SW 1271 (cell line): ENCODE measurements around the gene CACNA1C.

ENCODE experiments used
- DNase-seq, 2 experiments: peaks; one replicate each; lab custom pipeline; 2025; lab: John Stamatoyannopoulos, UW

Gene CACNA1C

DNA sequence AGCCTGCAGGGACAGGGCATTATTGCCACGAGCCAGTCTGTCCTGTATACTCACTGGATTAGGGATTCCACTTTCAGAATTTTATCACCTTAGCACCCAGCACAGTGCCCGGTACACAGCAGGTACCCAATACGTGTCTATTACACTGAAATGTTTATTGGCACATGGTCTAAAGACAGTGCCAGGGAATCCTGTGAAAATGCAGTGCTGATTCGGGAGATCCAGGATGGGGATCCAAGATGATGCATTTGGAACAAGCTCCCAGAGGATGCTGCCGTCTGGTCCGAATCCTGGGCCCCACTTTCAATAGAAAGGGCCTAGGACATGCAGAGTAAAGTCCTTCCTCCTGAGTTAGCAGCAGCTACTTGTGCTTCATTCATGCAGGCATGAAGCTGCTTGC lies 230.7 kb downstream of the CACNA1C start:
- DNase-seq: no peak

DNA sequence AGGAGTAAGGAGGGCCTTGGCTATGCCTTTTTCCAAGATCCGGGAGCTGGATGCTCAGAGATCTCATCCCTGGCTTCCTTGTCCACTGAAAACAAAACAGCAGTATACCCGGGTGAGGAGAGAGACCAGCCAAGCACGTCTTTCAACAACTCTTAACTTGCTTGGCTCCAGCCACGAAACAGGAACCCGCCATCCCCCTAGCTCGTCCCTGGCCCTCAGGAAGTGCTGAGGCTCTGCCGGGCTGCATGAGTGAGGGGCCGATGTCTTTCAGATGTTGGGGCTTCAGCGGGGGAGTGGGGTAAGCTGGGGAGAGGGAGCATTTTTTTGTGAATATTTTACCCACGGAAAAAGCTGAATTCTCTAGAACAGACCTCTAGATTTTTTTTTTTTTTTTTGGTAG lies 231.1 kb downstream of the CACNA1C start:
- DNase-seq: no peak

GRCh38 chr12:2284321-2284813 lies 231.6 kb downstream of the CACNA1C start:
- no peak for DNase-seq

DNA sequence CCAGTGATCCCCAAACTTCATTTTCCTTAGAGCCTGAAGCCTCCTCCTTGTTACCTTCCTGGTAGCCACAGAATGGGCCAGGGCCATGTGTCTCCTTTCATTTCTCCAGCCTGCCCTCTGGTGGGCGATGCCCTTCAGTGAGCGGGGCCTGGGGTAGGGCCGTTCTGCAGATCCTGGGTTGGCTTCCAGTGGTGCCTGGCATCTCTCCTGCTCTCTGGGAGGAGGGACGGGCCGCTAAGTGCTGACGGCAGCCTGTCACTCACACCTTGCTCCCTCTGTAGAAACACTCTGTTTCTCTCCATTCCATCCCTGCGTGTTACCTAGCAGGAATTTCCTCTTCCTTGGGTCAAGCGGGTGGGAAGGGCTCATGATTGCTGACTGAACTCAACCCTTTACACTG lies 232.1 kb downstream of the CACNA1C start:
- DNase-seq: peak in 1 of 2 experiments; percentile 28

DNA sequence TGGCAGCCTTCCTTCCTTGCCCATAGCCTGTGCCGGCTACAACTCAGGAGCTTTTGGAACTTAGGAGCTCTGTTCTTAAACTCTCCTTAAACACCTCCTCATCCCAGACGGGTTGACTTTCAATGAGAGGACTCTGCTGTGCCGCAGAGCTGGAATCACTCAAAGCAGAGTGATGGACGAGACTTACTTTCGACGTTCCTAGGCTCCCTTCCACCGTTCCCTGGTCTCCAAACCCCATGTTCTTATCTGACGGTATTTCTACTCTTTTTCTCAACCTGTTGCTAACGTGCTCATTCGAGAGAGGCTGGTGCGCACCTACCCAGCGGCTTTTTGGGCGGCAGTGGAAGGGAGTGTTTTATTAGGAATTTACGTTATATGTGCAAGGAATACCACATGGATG lies 232.7 kb downstream of the CACNA1C start:
- DNase-seq: no peak

GRCh38 chr12:2286047-2286446 lies 233.3 kb downstream of the CACNA1C start:
- DNase-seq: no peak

GRCh38 chr12:2286461-2287131 lies 233.8 kb downstream of the CACNA1C start:
- no peak for DNase-seq

GRCh38 chr12:2287151-2287550 lies 234.4 kb downstream of the CACNA1C start:
- no peak for DNase-seq

DNA sequence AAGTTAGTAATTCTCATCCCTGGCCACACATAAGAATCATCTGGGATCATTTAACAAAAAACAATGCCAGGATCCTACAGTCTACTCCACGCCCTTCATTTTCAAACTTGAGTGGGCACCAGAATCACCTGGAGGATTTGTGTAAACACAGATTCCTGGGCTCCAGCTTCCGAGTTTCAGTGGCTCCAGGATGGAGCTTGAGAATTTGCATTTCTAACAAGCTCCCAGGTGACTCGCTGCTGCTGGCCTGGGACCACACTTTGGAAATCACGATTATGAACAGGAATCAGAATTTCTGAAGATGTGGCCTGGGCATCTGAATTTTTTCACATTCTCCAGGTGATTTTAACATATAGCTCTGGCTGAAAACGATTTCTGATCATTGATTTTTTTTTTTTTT lies 234.8 kb downstream of the CACNA1C start:
- DNase-seq: no peak

GRCh38 chr12:2288001-2288400 lies 235.2 kb downstream of the CACNA1C start:
- DNase-seq: no peak

DNA sequence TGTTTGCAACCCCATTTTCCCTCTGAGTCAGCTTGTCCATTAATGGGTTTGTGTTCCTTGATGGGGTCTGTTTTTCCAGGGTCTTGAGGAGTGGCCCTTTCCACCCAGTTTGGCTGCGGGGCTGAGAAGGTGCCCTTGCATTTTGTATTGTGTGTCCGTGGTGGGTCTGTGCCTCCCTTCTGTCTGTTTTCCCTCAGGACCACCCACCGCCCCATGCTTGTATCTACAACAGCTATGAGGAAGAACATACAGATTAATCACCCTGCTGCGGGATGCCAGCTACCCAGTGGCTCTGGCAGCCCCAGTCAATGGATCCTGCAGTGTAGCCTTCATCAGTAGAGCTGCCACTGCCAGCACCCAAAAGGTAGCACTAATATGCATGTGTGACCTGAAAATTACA lies 235.7 kb downstream of the CACNA1C start:
- no peak for DNase-seq

GRCh38 chr12:2288875-2289274 lies 236.1 kb downstream of the CACNA1C start:
- no peak for DNase-seq

- no peak for DNase-seq
These were observed 236.7 kb downstream of the CACNA1C start for GRCh38 chr12:2289525-2289924.

GRCh38 chr12:2290091-2290490 lies 237.3 kb downstream of the CACNA1C start:
- DNase-seq: no peak

DNA sequence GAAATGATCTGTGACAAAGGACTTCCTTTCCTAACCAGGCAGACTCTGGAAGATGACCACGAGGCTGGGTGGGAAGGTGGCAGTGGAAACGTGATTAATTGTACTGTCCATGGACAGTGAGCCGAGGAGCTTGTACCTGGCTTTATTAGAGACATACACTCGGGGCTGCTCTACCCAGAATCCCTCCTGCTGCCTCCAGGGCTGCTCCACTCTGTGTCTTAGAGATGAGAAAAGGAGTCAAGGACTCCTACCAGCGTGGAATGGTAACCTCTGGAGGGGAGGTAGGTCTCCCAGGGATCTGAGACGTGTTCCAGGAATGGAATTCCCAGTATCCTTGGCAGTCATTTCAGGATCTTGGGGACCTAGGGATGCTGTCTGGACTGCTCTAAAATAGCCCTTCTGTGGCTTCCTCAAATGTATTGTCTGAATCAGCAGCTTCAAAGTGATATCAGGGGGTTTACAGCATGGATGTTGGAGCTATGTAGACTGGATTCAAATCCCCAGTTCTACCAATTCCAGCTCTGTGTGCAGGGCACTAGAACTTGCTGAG lies 237.8 kb downstream of the CACNA1C start:
- DNase-seq: no peak

DNA sequence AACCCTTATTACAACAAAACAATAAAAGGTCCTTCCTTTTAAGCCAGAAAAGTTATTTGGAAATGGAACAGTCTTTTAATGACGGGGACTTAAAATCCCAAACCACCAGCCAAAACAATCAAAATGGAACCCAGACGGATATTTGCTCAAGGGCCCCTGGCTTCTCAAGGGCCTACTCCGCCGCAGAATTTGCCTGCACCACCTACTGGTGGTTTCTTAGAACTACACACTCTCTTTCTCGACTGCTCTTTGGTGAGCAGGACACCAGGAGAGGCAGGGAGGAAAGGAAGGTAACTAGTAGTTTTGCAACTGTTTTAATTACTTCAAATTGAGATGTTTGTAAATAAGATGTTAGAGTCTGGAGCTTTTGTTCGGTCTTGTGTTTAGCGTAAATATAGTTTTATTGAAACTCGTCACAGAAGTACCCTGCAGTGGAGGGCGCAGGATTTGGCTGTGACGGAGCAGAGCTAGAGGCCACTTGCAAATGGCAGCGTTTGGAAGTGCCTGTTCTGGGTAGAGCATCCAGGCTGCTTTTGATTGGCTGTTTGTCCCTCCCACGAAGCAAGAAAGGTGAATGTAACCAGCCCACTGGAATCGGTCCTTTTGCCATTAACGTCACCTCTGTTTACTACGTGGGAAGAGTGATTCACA lies 238.5 kb downstream of the CACNA1C start:
- peak in 1 of 2 experiments; percentile 52 for DNase-seq

- DNase-seq: no peak
These were observed 239.2 kb downstream of the CACNA1C start for GRCh38 chr12:2291947-2292346.

DNA sequence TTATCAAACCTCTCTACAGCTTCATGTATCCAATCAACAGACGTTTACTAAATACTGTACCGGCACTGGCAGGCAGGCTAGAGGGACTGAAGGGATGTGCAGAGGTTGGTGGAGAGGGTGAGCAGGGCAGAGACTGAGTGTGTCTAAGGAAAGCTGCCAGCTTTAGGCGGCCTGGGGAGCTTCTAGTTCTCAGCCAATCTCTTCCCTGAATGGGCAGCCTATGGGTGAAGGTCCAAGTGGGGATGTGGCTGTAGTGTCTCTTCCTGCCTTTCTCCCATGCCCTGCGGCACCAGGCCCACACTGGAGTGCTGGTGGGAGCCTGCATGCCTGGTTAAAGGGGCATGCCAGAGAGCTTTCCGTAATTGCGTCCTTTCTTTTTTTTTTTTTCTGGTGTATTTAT lies 239.8 kb downstream of the CACNA1C start:
- no peak for DNase-seq

- no peak for DNase-seq
These were observed 242.1 kb downstream of the CACNA1C start for GRCh38 chr12:2294651-2295475.

DNA sequence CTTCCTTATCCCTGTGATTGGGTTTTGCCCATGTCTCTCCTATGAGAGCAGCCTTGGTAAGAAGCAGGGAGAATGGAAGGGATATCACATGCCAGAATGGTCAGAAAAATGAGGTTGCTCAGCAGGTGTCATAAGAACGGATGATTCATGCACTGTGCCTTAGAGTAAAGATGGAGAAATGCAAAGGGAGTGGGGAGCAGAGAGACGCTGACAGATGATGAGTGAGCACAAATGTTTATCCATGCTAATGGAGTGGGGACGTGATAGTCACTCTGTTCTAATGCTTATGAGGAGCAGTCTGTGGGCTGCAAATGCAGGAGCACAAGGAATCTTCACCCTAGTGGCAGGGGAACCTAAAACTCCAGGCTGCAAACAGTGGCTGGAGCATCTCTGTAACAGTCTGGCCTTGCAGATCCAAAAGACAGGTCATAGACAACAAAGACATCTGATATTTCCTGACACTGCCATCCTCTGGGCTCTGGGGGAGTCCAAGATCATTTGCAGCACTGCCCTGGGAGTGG lies 243.2 kb downstream of the CACNA1C start:
- no peak for DNase-seq

DNA sequence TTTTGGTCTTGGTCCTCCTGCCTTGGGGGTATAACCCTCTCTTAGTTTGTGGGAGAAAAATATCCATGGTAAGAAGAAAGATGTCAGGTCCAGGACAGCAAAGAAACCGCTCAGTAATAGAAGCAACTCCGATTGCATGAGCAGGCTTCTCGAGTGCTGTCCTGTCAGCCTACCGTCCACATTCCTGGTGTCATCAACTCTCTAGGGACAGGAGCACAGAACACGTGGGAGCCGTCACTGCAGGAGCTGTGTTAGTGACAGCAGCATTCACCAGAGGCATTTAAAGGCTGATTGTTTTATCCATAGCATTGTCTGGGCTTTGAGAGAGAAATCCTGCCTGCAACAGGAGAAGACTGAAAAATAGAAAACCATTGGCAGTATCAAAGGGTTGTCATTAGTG lies 244.2 kb downstream of the CACNA1C start:
- no peak for DNase-seq

DNA sequence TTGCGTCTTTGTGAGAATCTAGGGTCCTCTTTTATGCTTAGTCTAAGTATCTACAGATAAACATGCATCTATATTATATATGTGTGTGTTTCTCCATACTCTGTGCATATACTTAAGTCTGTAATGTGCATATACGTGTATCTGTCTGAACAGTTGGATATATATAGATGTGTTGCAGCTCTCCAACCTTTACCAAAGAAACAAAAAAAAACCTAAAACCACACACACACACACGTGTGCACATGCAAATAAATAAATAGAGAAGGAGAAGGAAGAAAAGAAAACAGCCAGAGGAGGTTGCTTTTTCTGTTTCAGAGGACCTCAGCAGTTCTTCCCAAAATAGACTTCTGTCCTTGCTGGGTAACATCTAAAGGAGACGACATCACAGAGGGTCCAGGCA lies 244.9 kb downstream of the CACNA1C start:
- DNase-seq: no peak
